PFSK-1 (cell line): Measurements from ENCODE around the gene FBXW11.

Experiments used
- FOXP2 ChIP-seq: optimal IDR thresholded peaks from 2 replicates; pipeline ENCODE3; 2011; ENCODE audit warnings: borderline replicate concordance, control low read depth, inconsistent platforms; ENCODE audit not compliant: insufficient read depth; ENCODE audit errors: extremely low read length, extremely low read depth
- POLR2AphosphoS5 ChIP-seq: IDR thresholded peaks from 2 replicates; pipeline ENCODE4 v1.6.1; 2012; ENCODE audit warnings: low read depth, mild to moderate bottlenecking, control low read depth, low read length, moderate library complexity
- REST ChIP-seq, 2 experiments: IDR thresholded peaks; 2 replicates each; pipeline versions ENCODE4 v1.6.1 to v1.8.0; 2011 to 2012; ENCODE audit warnings: low read depth in 2 of 2, low read length in 2 of 2, control low read depth in 1 of 2, inconsistent platforms in 1 of 2, mild to moderate bottlenecking in 1 of 2, moderate library complexity in 1 of 2; ENCODE audit not compliant: insufficient read depth in 1 of 2
- SIN3A ChIP-seq: IDR thresholded peaks from 2 replicates; pipeline ENCODE4 v1.6.1; 2012; ENCODE audit warnings: mild to moderate bottlenecking, low read length, moderate library complexity, borderline replicate concordance; ENCODE audit not compliant: insufficient read depth
- TAF1 ChIP-seq: IDR thresholded peaks from 2 replicates; pipeline ENCODE4 v1.6.1; 2012; ENCODE audit warnings: low read length, control low read depth, borderline replicate concordance; ENCODE audit not compliant: insufficient read depth

FBXW11 gene

GRCh38 chr5:171981847-171982246 lies 24.6 kb downstream of the FBXW11 start:
- TF ChIP-seq POLR2AphosphoS5: no peak
- no peak for TF ChIP-seq FOXP2
- no peak for TF ChIP-seq TAF1
- no peak for TF ChIP-seq REST (IDR thresholded peaks at IDR 0.05; ENCODE audit: insufficient read depth in 1 of 2, low read depth in 2 of 2, low read length in 2 of 2)

GRCh38 chr5:171980792-171981191 lies 25.6 kb downstream of the FBXW11 start:
- TF ChIP-seq POLR2AphosphoS5 (no peak), TAF1 (no peak), SIN3A (no peak), FOXP2 (no peak), REST (IDR thresholded peaks at IDR 0.05; ENCODE audit: insufficient read depth in 1 of 2, low read depth in 2 of 2, low read length in 2 of 2) (no peak)

- TF ChIP-seq FOXP2: no peak
- no peak for TF ChIP-seq REST (IDR thresholded peaks at IDR 0.05; ENCODE audit: insufficient read depth in 1 of 2, low read depth in 2 of 2, low read length in 2 of 2)
- no peak for TF ChIP-seq TAF1
- TF ChIP-seq POLR2AphosphoS5: no peak
- TF ChIP-seq SIN3A: no peak
Measured at GRCh38 chr5:171979606-171980005, 26.8 kb downstream of the FBXW11 start.

- TF ChIP-seq SIN3A (no peak), FOXP2 (no peak), POLR2AphosphoS5 (no peak), TAF1 (no peak), REST (IDR thresholded peaks at IDR 0.05; ENCODE audit: insufficient read depth in 1 of 2, low read depth in 2 of 2, low read length in 2 of 2) (no peak)
Measured at GRCh38 chr5:171978519-171978918, 27.9 kb downstream of the FBXW11 start.

- TF ChIP-seq SIN3A (no peak), FOXP2 (no peak), TAF1 (no peak), REST (IDR thresholded peaks at IDR 0.05; ENCODE audit: insufficient read depth in 1 of 2, low read depth in 2 of 2, low read length in 2 of 2) (no peak), POLR2AphosphoS5 (no peak)
Measured at GRCh38 chr5:171978016-171978415, 28.4 kb downstream of the FBXW11 start.
